GM18520 (cell line): ENCODE measurements around the gene HS1BP3.

Experiments used
- ATAC-seq: cut with Tn5 transposase; IDR thresholded peaks from one replicate; pipeline ENCODE4 v1.9.1; 2021; ENCODE audit not compliant: unreplicated experiment

The HS1BP3 gene

DNA sequence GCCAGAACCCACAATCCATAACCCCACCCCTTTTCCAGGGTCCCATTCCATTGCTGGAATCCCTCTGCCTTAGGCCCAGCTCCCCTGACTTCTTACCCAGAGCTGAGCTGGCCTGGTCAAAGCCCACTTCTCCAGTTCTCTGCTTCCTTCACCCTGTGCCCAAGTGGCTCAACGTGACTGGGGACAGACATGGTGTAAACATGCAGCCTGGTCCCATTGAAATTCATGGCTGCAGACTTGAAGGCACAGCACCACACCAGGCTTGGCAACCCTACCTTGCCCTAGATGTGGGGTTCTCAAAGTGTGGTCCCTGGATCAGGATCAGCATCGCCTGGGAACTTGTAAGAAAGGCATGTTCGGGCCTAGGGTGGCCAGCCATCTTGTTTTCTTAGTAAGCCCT is 3.7 kb downstream of the HS1BP3 start:
- no peak for ATAC-seq

DNA sequence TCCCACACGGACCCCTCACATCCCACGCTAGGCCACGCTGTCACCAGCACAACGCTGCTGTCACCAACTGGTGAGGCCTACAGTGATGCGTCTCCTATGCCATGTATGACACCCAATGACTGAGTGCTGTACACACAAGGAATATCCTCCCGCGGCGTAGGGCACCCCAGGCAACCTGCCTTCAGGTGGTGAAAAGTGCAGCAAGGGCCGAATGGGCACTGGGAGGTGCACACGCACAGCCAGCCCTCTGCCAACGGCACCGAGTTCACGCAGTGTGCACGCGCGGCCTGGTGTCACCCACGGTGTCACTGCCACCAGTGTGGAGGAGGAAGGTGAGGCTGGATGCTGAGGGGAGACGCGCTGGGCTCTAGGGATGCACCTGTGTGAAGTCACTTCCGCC is 4.5 kb downstream of the HS1BP3 start:
- ATAC-seq: no peak

DNA sequence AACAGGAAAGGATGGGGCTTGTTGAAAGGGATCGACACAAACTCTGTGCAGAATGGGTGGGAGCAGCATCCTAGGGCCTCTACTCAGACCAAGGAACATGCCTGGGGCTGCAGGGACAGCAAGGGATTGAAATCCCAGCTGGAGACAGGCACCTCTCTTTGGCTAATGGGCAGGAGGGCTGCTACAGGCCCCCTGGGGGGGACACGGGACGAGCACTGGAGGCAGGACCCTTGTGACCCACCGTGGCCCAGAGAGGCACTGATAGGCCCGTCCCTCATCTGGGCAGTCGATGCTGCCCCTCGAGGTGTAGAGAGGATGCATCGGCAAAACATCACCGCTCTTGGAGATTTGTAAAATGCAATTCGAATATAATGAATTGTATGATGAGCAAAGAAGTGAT is 5.1 kb downstream of the HS1BP3 start:
- no peak for ATAC-seq

DNA sequence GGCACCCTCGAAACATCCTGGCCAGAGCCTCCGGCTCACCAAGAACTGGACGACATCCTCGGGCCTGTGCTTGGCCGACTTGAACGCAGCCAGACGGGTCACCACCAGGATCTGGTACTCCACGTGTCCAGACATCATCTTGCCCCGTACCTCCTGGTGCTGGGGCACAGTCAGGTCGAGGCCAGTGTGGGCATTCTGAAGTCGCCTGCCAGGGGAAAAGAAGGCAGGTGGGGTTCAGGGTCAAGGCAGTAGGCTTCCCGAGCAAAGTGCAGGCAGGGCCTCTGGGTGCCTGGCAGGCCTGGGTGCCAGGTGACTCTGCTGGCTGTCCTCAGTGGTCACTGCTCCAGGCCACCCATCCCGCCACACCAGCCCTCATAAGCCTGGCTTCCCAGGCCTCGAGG is 5.6 kb downstream of the HS1BP3 start:
- ATAC-seq: no peak

DNA sequence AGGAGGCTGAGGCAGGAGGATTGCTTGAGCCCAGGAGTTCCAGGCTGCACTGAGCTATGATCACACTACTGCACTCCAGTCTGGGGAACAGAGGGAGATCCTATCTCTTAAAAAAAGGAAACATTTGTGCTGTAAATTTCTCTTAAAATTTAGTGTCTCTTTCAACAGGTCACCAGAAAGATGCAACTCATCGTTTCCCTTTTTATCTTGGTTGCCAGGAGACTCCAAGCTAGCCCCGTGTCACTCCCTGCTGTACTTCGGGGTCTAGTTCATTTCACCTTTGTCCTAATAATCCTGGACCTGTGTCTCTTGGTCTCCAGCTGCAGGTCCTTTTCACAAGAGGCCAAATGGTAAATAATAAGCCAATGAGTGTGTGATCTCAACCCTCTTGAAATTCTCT is 7.1 kb downstream of the HS1BP3 start:
- ATAC-seq: no peak

- no peak for ATAC-seq
Measured at GRCh38 chr2:20643060-20643459, 7.8 kb downstream of the HS1BP3 start.

DNA sequence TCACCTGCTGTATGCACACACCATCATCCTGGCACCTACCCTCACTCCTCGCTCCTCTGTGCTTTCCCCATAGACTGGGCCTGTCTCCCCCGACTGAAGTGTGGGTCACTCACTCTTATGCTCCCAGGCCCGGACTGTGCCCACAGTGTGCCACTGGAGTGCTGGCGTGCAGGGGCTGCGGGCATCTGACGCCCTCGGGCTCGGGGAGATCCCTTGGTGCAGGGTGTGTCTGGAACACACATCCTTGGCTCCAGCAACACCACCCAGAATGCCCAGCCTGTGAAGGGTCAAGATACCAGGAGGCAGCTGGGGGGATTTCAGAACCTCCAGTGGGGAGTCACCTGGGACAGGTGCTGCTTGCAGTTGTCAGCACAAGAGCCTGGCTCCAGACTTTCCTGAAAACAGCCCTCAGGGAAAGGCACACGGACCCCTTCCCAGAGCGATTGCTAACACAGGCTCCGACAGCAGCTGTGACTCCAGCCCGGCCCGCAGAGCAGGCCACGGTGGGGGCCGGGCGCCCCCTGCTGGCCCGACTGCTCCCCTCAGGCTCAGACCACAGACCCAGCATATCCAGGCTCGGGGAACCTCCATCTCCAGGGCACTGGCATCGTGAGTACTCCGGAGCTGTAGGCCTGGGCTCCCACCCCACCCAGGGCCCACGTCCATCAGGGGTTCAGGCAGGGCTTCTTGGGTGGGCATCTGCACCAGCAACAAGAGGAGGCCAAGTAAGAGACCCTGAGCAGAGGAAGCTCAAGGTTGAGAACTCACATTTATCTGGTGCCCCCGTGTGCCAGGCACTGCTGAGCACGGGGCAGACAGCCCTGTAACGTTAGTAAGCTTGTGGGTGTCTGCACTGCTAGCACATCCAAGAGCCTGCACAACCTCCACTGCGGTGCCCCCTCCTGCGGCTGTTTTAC is 8.6 kb downstream of the HS1BP3 start:
- ATAC-seq: peak; percentile 78

GRCh38 chr2:20641123-20641985 is 9.5 kb downstream of the HS1BP3 start:
- no peak for ATAC-seq

GRCh38 chr2:20640411-20641122 is 10.3 kb downstream of the HS1BP3 start:
- no peak for ATAC-seq

- no peak for ATAC-seq
Measured at GRCh38 chr2:20638646-20639430, 12.1 kb downstream of the HS1BP3 start.

- no peak for ATAC-seq
Measured at GRCh38 chr2:20638014-20638413, 12.9 kb downstream of the HS1BP3 start.

DNA sequence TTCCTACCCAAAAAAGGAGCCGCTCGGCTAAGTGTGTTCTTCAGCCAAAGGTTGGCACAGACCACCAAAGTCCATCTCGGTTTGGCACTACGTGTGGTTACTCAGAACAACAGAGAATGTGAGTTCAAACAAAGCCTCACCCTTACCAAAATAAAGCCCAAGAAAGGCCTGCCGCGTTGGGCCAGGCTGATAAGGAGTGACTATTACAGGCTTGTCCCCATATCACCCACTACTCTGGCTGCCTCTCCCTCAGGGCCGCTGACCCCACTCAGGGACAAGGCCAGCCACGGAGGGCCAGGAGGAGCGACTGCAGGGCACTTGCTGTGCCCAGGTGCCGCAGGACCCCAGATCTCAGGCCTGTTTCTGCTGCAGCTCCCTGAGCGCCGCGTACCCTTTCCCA is 13.8 kb downstream of the HS1BP3 start:
- ATAC-seq: no peak

- peak; percentile 60 for ATAC-seq
Measured at GRCh38 chr2:20635675-20636584, 15.0 kb downstream of the HS1BP3 start.

GRCh38 chr2:20635113-20635510 is 15.8 kb downstream of the HS1BP3 start:
- no peak for ATAC-seq

DNA sequence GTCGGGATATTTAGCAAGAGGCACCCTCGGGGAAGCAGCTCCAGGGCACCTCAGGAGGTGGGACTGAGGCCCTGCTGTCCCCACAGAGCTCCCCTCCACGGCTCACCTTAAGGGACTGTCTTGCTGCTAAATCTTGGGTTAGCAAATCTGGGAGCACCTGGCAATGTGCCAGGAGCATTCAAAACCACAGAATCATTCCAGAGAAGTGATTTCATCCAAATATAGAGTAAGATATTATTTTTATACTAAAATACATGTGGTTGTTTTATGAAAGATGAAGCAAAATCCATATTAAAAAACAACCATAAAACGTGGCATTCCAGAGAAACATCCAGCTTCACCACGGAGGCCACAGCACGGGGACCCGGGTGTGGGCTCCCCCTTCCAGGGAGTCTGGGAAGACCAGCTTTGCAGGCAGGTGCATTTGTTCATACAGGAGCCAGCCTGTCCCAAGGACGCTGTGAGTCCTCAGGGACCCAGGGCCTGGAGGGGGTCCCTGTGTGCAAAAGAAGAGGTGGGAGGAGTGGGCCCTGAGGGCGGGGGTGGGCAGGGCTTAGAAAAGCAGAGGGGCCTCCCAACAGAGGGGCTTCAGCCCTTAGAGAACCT is 16.3 kb downstream of the HS1BP3 start:
- ATAC-seq: no peak

DNA sequence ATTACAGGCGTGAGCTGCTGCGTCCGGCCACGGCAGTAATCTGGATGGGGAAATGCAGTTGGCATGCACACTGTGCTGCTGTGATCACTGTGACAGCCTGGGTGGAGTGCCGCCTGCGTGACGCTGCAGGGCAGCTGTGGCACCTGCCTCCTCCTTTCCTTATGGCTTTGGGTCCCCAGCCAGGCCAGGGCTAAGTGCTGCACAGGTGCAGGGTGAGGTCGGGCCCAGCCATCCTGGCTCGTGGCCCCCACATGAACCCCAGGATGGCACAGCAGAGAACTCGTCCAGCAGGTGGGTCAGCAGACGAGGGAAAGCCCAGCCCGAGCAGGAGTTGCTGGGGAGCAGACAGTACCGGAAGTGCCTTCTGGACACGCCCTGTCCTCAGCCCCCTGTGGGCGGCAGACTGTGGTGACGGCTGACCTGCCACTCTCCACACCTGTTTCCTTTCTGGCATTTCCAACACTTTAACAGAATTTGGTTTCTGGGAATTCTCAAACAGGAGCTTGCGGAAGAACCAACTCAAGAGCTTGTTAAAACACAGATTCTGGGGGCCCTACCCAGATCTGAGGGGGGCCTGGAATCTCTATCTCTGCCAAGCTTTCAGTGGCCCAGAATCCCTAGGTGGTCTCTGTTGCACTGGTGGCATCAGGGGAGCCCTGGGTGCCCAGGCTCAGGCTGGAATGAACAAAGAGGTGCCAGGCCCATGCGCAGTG is 16.9 kb downstream of the HS1BP3 start:
- no peak for ATAC-seq

DNA sequence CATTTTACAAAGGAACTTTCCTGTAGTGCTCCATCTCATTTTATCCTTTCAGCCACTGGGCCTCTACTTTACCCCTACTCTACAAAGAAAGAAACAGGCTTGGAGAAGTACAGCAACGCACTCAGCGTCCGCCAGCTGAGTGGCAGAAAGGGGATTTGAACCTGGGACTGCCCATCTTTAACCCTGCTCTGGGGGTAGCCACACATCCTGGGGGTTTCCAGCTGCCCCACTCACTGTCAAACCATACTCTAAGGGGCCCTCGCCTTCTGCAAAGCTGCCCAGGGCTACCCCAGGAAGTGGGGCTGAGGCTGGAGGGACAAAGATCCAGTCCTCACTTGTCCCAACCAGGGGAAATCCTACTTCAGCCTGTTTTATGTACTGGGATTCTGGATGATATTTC is 17.9 kb downstream of the HS1BP3 start:
- no peak for ATAC-seq

- ATAC-seq: no peak
Measured at GRCh38 chr2:20632446-20632990, 18.4 kb downstream of the HS1BP3 start.
